HG03066 (cell line): Measurements from ENCODE around the gene SIX3.

Source experiments
- ATAC-seq: cut with Tn5 transposase; IDR thresholded peaks from one replicate; pipeline ENCODE4 v1.9.1; 2021; ENCODE audit warnings: low read depth; ENCODE audit not compliant: unreplicated experiment

Gene SIX3

DNA sequence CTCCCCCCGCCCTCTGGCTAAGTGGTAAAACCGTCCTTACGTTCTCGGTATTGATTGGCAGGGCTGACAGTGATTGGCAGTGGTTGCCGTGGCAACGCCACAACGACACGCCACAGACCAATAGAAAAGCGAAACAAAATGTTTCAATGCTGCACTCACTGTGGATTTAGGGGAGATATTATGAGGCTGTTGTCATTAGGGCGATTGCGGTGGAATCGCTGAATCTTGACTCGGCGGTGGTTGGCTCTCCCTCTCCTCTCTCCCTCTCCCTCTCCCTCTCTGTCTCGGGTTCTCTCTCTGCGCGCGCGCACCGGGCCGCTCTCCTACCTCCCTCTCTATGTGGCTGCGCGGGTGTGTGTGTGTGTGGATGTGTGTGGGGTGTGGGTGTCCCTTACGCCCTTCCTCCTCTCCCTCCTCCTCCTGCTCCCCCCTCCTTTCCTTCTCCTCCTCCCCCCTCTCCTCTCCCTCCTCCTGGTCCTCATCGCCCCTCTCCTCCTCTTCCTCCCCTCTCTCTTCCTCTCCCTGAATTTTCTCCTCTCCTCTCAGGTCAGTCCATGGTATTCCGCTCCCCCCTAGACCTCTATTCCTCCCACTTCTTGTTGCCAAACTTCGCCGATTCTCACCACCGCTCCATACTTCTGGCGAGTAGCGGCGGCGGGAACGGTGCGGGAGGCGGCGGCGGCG, at the start of gene SIX3:
SIX3 (plus strand) TSS at position 152 of the 684 bp plus-strand sequence; CDS start at position 555, 403 bp downstream.
- ATAC-seq, result no peak

DNA sequence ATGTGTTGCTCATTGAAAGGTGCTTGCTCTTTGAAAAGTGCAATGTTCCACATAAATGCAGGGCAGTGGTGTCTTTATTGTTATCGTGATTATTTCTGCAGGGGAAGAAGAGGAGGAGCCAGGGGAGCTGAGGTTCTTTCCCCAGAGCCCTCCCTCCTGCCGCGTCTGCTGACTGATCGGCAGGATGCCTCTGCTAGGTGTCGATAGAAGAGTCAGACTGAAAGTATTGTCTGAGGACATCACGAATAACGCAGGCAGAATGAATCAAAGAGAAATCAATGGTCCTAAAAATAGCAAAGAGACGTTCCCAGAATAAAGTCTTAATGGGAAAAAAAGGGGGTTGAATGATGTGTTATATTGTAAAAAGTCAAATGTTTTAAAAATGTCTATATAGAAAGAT, 47.4 kb upstream of the SIX3 start:
- no peak for ATAC-seq

DNA sequence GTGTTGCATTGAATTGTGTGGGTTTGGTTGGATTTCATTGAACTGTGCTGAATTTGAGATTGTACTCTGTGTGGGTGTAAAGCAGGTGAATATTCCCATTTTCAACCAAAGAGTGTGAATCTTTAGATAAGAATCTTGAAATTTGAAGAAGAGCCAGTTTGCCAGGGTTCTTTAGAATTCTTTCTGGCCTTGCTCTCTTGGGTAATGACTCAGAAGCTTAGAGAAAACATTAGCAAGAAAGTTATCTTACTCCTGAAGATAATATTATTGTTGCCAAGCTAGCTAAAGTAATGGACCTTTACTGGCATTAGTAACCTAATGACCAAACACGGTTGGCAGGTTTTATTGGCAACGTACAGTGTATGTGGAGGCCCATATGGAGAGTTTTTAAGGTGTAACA, 46.4 kb upstream of the SIX3 start:
- no peak for ATAC-seq

DNA sequence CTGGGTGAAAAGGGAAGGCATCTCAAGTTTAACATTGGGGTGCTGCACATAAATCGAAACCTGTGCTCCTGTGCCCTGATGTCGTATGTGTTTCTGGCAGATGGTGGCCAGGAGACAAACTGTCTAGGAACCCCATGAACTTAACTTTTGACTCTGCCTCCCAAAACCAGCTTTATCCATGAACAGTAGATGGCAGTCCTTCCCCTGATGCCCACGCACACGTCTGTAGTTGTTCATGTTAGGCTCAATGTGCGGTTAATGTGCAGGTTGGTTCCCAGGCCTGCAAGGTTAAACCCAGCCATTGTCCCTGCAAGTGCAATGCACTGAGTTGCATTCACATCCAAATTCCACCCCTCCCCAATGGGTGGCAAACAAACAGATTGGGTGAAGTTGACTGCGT, 44.1 kb upstream of the SIX3 start:
- no peak for ATAC-seq

DNA sequence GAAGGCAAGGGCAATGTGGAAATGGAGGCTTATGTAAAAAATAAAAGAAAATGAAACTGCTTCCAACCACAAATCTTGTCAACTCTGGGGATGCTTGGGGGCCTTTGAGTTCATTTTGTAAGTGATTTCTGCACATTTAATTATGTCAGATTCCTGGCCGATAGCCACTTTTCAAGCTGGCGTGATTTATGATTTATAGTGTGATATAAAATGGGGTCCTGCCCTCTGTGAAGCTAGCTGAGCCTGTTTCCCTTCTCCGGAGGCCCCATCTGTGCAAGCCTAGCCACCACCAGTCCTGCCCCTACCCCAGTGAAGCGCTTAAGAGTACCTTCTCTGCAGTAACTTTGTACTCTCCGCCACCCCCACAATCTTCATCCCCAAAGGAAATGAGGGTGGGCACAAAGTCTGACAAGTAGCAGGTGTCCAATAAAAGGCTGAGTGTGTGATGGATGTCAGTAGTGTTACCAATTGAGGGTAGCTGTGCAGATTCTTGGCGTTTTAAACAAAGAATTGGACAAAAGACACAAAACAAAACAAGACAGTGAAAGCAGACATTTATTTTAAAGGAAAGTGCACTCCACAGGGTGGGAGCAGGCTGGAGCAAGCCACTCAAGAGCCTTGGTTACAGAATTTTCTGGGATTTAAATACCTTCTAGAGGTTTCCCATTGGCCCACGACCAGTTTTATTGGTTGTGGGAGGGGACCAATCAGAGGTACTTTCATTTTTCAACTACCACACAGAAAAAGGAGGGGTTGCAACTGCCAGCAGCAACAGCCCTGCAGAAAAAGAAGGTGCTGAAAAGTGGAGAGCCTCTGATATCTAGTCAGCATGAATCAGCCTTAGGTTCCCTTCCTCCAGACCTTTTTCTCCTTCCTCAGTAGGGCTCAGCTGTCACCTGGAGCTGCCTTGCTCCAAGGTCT, 39.0 kb upstream of the SIX3 start:
- no peak for ATAC-seq

DNA sequence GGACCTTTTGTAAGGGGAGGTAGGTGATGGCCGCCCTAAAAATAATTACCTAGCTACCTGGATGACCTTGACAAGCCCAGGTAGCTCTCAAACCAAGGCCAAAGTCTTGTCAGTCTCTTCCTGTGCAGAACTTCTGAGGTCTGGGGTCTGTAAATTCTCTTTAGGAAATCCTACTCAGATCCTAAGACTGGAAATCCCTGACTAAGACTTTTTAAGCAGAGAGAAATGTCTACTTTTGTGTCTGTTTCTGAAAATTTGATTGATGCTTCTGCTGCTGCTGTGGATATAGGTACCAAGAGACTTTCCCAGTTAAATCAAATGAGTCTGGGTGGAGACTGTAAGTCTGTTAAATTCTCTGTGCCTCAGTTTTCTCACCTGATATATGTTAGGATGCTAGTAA, 36.9 kb upstream of the SIX3 start:
- ATAC-seq, result no peak

DNA sequence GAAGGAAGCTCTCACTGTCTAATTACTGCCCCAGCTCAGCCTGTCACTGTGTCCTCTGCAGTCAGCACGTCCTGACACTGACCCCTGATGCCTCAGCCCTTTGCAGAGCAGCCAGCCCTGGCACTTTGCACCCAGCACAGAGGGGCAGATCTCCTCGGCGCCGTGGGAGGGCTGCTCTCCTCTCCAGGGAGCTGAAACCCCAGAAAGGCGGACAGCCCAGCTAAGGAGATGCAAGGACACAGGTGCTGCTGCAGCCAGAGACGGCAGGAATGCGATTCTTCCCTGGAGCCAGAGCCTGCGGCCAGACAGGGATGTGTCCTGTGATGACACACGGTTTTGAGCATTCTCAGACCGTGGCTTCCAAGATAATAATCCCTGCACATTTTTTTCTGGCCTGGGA, 34.5 kb upstream of the SIX3 start:
- ATAC-seq, result no peak

DNA sequence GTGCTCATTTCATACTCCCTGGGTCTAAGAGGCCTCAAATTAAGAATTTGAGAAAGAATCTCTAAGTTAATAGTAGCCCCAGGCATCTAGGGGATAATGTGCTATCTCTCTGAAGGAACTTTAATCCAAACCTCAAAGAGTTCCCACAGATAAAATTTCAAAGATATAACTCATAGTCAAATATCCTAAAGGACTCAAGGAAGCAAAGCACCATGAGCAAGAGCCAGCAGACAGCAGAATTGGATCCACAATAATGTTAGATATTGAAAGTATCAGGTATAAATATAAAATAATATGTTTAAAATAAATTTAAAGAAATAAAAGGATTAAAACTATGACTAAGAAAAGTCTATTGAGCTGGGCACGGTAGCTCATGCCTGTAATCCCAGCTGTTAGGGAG, 31.7 kb upstream of the SIX3 start:
- ATAC-seq, result no peak

DNA sequence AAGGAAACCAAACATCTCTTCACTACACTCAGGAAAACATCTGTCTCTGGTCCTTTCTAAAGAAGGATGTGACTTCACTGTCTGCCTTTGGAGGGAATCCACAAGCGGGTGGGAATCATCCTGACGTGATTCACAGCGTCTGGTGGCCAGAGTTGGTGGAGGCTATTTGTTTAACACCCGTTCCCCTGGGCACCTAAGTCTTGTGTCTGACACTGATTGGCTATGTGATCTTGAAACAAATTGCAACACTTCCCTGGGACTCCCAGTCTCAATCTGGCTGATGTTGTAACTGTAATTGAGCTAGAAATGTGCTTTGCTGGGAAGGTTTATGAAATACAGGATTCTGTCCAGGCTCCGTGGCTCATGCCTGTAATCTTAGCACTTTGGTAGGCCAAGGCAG, 28.8 kb upstream of the SIX3 start:
- ATAC-seq, result no peak

DNA sequence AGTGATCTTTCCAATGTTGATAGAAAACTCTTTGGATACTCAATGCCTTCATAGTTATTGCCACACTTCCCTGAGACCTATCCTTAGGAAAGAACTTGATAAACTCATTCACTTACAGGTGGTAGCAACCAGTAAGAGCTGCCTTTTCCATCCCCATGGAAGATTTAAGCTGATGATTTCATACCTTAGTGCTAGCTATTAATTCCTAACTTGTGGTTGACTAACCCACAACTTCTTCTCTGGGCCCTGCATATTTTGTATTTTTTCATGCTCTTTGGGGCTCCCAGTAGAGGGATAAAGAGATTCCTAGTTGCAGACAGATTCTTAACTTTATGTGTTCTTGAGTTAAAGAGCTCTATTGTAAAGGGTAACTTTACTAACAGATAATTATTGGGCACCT, 25.2 kb upstream of the SIX3 start:
- no peak for ATAC-seq

DNA sequence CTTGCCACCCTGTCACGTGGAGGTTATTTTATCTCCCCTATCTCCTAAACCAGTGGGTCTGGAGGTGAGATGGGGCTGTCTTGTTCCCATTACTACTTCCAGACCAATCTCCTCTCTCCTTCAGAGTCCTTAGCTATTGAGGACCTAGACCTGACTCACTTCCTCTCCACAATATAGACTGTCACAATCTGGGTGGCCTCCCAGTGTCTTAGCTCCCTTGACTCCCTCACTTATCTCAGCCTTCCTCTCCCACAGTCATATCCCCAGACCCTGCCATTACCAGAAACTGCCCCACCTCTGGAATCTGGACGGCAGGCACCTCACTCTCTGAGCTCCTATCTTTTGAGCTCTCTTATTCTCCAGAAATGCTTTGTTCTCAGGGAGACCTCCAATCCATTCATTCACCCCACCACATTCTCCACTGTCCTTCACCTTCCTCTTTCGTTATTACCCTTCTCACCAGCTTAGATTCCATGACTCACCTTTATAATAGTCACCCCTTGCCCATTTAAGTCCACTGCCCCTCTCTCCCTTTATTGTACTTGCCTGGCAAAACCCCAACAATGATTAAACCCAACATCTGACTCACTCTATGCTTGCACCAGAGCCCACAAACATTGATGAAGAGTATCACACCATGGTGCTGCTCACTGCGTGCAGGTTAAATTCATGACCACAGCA, 23.3 kb upstream of the SIX3 start:
- ATAC-seq, result no peak

DNA sequence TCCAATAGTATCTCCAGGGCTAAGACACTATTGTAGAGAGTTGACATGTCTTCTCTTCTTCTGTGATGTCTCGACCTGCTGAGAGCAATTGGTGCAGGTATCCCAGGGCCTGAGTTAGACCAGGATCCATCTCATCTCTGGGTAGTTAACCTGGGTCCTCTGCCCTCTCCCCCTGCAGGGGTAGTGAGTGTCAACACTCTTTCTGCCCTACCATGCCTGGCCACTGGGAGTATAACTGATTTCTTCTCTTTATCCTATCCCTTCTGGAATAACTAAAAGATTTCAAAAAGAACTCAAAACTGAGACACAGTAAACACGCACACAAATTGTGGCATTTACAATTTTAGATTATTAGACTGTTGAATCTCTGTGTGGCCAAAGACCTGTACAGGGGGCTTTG, 20.8 kb upstream of the SIX3 start:
- no peak for ATAC-seq

DNA sequence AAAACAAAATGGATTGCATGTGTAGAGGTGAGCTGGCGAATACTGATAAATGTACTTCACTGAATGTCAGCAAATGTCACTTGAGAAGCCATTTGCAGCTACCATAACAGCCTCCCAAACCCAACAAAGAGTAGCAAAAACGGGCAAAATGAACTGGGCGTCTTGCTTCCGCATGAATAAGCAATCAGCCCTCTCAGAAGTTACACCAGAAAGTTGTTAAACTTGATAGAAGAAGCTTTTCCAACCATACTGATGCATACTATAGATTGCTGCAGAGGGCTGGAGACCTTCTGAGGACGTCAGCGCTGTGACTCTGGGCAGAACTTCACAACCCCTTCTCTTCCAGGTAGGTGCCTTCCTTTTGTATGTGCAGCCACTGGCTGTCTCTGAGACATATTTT, 18.7 kb upstream of the SIX3 start:
- ATAC-seq, result no peak

DNA sequence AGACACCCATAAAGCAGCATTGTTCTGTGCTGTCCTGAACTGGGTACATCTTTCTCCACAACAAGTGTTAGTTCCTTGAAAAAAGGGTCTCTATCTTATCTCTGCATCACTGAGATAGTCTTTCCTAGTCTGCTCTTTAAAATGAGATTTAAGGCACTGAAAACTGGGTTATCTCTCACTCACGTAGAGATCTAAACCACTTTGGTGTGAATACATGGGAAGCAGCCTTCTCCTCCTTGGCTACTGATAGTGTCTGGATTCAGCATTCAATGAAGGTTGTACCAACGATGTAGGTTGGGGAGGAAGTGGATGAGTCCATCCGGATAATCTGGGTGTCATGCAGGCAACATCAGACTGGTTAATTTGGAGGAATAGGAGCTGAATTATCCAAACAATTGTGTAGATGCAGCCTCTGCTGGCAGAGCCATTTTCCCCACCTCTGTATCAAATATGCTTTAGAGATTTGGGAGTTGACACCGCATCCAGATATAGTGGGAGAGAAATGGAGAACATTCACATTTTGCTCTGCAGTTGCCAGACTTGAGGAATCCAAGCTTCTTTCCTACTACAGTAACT, 15.9 kb upstream of the SIX3 start:
- ATAC-seq, result no peak

DNA sequence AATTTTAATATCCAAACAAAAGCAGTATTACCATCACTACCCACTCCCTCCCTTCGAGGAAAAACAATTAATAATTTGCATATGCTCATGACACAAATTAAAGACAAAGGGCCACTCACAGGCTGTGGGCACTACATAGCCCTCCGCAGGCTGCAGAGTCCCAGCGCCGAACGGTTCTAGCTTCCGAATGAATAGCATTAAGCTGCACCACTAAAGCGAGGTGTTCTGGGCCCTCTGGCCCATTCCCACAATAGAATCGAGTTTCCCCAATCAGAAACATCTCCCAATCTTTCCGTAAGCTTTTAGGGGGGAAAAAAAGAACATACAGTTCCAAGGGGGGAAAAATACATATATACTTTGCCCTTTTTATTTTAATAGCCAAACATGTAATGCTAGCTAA, 14.5 kb upstream of the SIX3 start:
- no peak for ATAC-seq

DNA sequence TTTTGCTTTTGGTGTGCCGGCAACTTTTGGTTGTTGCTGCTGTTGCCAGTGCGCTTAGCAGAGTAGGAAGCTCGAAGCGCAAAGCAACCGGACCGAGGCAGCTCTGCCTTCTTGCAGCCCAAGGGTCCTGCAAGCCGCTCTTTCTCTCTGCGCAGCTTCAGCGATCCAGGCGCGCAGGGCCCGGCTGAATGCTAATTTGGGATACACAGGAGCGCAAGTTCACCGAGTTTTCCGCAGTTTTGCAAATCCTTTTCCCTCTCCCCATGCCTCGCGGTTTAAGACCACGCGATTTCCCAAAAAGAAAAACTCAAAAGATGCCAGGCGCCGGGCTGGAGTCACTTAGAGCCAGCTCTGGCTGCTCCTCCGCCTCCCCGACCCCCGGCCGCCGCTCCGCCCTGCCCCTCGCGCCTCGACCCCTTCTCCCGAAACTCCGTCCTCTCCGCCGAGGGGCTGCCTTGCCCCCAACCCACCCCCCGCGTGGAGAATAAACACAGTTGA, 13.5 kb upstream of the SIX3 start:
- ATAC-seq, result no peak

DNA sequence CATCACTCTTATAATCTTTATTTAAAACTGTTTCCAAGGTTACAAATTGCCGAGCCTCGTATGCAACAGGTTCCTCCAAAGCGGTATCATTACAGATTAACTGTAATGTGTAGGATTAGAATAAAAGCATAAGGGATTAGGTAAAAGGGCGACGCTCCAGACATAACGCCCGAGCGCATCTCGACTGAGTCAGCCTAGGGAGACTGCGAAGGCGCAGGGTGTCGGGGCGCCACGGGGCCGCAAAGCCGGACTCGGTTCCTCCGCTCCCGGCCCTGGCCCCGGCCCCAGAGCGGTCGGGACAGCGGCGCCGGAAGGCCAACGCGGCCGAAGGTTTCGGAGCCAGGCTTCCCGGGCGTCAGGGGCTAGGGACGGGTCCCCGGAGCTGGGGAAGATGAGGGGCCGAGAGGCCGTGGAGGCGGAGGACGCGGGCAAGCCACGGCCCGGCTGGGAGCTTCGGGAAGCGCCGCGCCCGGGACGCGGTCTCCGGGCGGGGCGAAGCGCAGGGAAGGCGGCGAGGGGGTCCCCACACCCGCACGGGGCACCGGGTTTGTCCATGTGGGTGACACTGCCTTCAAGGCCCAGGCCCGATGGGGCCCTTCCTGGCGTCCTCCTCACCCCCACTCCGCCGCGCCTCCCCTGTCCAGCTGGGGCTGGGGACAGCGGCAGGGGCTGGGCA, 12.9 kb upstream of the SIX3 start:
- no peak for ATAC-seq

DNA sequence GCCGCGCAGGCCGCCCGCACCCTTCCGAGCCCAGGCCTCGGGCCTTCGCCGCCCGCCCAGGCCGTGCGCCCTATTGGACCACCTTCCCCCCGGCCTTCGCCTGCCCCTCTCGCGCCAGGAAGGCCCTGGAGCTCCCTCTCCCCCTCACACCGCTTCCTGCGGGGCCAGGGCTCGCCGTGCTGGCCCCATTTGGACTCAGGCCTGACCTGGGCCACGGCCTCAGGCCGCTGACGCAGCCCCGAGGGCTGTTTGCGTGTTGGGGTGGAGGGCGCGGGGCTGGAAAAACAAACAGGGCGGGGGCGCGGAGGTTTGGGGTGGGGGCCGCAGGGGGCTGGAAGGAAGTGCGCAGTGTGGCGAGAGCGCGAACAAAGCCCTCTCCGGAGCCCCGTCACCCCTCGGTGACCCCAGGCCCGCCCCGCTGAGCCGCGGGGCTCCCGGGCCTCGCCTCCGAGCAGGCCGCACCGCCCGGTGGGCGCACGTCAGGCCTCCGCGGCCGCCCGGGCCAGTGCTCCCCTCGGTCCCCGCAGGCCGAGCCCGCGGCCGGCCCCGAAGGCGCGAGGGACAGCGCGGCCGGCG, 12.3 kb upstream of the SIX3 start:
- ATAC-seq, result no peak

DNA sequence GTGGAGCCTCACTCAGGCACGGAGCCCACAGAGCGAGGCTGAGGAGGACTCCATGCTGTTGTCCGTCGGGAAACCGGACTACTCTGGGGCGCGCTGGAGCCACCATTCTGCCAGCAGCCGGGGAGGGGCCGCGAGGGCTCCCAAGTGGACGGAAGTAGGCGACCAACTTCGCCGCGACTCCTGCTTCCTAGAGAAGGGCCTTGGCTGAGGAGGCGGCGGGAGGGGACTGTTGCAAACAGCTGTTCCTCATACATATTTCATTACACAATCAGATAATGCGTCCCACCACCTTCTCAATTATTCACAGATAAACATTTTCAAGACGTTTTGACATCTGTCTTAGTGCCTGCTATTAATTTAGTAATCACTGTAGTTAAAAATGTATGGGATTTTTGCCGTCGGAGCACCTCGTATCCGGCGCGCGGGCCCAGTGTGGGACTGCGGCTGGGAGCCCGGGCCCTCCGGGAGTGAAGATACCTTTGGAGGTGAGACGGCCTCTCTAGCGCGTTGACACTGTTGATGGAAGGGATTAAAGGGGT, 11.7 kb upstream of the SIX3 start:
- ATAC-seq, result no peak
